DND-41 (cell line): ENCODE results near the gene TPRX2.
"Not testable (repeated sequence)": the region's sequence is repeated elsewhere in the genome, so short reads cannot be mapped to it uniquely, and the experiment has no call there.

Experiments used
- CTCF ChIP-seq: IDR thresholded peaks from 2 replicates; pipeline ENCODE4 v1.5.1; 2012; ENCODE audit warnings: borderline replicate concordance, low read length, moderate library complexity, mild to moderate bottlenecking; ENCODE audit not compliant: poor library complexity, severe bottlenecking; ENCODE audit errors: extremely low read depth
- EZH2 ChIP-seq: IDR thresholded peaks from 3 replicates; pipeline ENCODE4 v1.6.1; 2012; ENCODE audit warnings: borderline replicate concordance, low read depth, mild to moderate bottlenecking, moderate library complexity, low read length, inconsistent platforms; ENCODE audit not compliant: severe bottlenecking

- not testable (repeated sequence) for TF ChIP-seq CTCF, EZH2
Observed at GRCh38 chr19:47816270-47816669, 42.8 kb upstream of the TPRX2 start.
